ENCODE data around the gene DGKQ. TPM values are rescaled to one million over a fixed set of nuclear protein-coding genes. Genes with fewer than 3 reads are reported as not detected.

Gene DGKQ
- total RNA-seq, 1 experiment from 2014 or later = 22.0 TPM

DNA sequence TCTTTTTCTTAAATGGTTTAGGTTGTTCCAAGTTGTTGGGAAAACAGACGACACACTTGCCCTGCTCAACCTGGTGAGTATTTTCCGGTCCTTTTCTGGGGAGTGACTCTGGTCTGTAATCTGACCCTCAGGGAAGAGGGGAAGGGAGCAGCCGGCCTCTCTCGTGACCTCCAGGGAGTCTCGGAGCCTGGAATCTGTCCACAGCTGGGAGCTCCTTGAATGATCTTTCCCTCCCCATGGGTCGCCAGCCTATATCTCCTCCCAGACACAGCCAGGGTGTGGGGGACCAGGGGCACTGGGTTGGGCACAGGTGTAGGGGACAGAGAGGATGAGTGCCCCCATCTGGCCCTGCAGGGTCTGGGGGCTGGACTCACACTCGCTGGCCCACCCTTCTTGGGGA lies 22.2 kb downstream of the DGKQ start:
- H3K4me2 ChIP-seq (ENCODE audit: low read length) = no peak overlapping the region
- no peak for ATAC-seq
- H3K4me1 ChIP-seq (ENCODE audit: control insufficient read depth in 1 of 2, insufficient read depth in 2 of 2, low read length in 2 of 2) = no peaks in the 10 kb centered on the region
- no peaks in the 10 kb centered on the region for H3K9me2 ChIP-seq (ENCODE audit: insufficient read depth)
- DNase-seq (ENCODE audit: low read depth, low spot score) = no peak
- no peaks in the 10 kb centered on the region for H3K79me2 ChIP-seq (ENCODE audit: insufficient read depth, low read length)
- no peaks in the 10 kb centered on the region for H3K9me3 ChIP-seq (ENCODE audit: control insufficient read depth in 1 of 2, insufficient read depth in 1 of 2, low read depth in 1 of 2, low read length in 2 of 2)
- H4K20me1 ChIP-seq (ENCODE audit: insufficient read depth) = no peaks in the 10 kb centered on the region
- no TSS peak for BruUV-seq (replicated peaks)
- intact Hi-C loops (cut with micrococcal nuclease) = no loop called here
- H3K9ac ChIP-seq (ENCODE audit: low read length) = no peak overlapping the region
- no peak for TF ChIP-seq SP1 (IDR thresholded peaks at IDR 0.05; ENCODE audit: low read depth)
- no peak for TF ChIP-seq CEBPB (IDR thresholded peaks at IDR 0.05; ENCODE audit: low read depth)
- TF ChIP-seq, protein P1, sequence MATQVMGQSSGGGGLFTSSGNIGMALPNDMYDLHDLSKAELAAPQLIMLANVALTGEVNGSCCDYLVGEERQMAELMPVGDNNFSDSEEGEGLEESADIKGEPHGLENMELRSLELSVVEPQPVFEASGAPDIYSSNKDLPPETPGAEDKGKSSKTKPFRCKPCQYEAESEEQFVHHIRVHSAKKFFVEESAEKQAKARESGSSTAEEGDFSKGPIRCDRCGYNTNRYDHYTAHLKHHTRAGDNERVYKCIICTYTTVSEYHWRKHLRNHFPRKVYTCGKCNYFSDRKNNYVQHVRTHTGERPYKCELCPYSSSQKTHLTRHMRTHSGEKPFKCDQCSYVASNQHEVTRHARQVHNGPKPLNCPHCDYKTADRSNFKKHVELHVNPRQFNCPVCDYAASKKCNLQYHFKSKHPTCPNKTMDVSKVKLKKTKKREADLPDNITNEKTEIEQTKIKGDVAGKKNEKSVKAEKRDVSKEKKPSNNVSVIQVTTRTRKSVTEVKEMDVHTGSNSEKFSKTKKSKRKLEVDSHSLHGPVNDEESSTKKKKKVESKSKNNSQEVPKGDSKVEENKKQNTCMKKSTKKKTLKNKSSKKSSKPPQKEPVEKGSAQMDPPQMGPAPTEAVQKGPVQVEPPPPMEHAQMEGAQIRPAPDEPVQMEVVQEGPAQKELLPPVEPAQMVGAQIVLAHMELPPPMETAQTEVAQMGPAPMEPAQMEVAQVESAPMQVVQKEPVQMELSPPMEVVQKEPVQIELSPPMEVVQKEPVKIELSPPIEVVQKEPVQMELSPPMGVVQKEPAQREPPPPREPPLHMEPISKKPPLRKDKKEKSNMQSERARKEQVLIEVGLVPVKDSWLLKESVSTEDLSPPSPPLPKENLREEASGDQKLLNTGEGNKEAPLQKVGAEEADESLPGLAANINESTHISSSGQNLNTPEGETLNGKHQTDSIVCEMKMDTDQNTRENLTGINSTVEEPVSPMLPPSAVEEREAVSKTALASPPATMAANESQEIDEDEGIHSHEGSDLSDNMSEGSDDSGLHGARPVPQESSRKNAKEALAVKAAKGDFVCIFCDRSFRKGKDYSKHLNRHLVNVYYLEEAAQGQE (IDR thresholded peaks at IDR 0.05; ENCODE audit: low read depth) = no peak
- TF ChIP-seq JUND (IDR thresholded peaks at IDR 0.05) = no peak
- TF ChIP-seq, protein P2, sequence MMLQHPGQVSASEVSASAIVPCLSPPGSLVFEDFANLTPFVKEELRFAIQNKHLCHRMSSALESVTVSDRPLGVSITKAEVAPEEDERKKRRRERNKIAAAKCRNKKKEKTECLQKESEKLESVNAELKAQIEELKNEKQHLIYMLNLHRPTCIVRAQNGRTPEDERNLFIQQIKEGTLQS (IDR thresholded peaks at IDR 0.05) = no peak
- no peak for TF ChIP-seq RAD21 (IDR thresholded peaks at IDR 0.05; ENCODE audit: low read depth)
- no peak for TF ChIP-seq EZH2phosphoT487 (IDR thresholded peaks at IDR 0.05; ENCODE audit: borderline replicate concordance)
- no peak for TF ChIP-seq FOSL1 (IDR thresholded peaks at IDR 0.05; ENCODE audit: low read depth)
- ChIA-PET RAD21 (ENCODE audit: low non-redundant PET in 1 of 2, low total read pairs in 2 of 2, uncharacterized antibody in 2 of 2, unreplicated experiment in 2 of 2) (no interaction called here), POLR2A (no interaction called here), CTCF (no interaction called here)
- no peak overlapping the region for H2AFZ ChIP-seq (ENCODE audit: low read depth, low read length, poor library complexity, severe bottlenecking)
- no peaks in the 10 kb centered on the region for H3K36me3 ChIP-seq (ENCODE audit: control insufficient read depth in 1 of 2, insufficient read depth in 2 of 2, low read length in 2 of 2)
- H3K27ac ChIP-seq (ENCODE audit: low read depth, low read length) = no peak overlapping the region
- no peak overlapping the region for H3K4me3 ChIP-seq (replicated peaks in 1 of 2; ENCODE audit: low read depth in 1 of 2, low read length in 2 of 2)
- no peaks in the 10 kb centered on the region for H3K27me3 ChIP-seq (ENCODE audit: insufficient read depth, low read length)
